Activated CD8-positive, alpha-beta memory T cell treated with anti-CD3 and anti-CD28 coated beads for 1 hour (primary cell): ENCODE data around the gene CFAP221.

Experiments used
- DNase-seq, 2 donors: peaks; one replicate each; pipeline ENCODE4 v3.0.0-alpha.2; 2020; ENCODE audit warnings: low read depth in 1 of 2; ENCODE audit errors: extremely low read depth in 1 of 2

Gene CFAP221

GRCh38 chr2:119536211-119536610 is 8.0 kb upstream of the CFAP221 start:
- no peak for DNase-seq

GRCh38 chr2:119536707-119537106 is 7.5 kb upstream of the CFAP221 start:
- no peak for DNase-seq

GRCh38 chr2:119537792-119538191 is 6.5 kb upstream of the CFAP221 start:
- no peak for DNase-seq

GRCh38 chr2:119541476-119541875 is 2.8 kb upstream of the CFAP221 start:
- no peak for DNase-seq

GRCh38 chr2:119544939-119545475 is 758 bp downstream of the CFAP221 start:
- no peak for DNase-seq

- no peak for DNase-seq
These were observed 1.7 kb downstream of the CFAP221 start for GRCh38 chr2:119545754-119546446.

- no peak for DNase-seq
These were observed 2.2 kb downstream of the CFAP221 start for GRCh38 chr2:119546447-119546767.

GRCh38 chr2:119548516-119549120 is 4.4 kb downstream of the CFAP221 start:
- DNase-seq = no peak

- DNase-seq = no peak
These were observed 5.0 kb downstream of the CFAP221 start for GRCh38 chr2:119549241-119549640.

GRCh38 chr2:119550346-119550745 is 6.1 kb downstream of the CFAP221 start:
- no peak for DNase-seq

- no peak for DNase-seq
These were observed 6.6 kb downstream of the CFAP221 start for GRCh38 chr2:119550856-119551255.

GRCh38 chr2:119552902-119553301 is 8.7 kb downstream of the CFAP221 start:
- no peak for DNase-seq

- DNase-seq = no peak
These were observed 9.6 kb downstream of the CFAP221 start for GRCh38 chr2:119553687-119554344.

- DNase-seq = no peak
These were observed 21.2 kb downstream of the CFAP221 start for GRCh38 chr2:119565481-119565880.

- DNase-seq = no peak
These were observed 23.0 kb downstream of the CFAP221 start for GRCh38 chr2:119567292-119567691.

- no peak for DNase-seq
These were observed 30.0 kb downstream of the CFAP221 start for GRCh38 chr2:119574108-119574815.

GRCh38 chr2:119574864-119575263 is 30.6 kb downstream of the CFAP221 start:
- DNase-seq = no peak

GRCh38 chr2:119575439-119575838 is 31.2 kb downstream of the CFAP221 start:
- DNase-seq = no peak

- no peak for DNase-seq
These were observed 35.4 kb downstream of the CFAP221 start for GRCh38 chr2:119579424-119580295.

GRCh38 chr2:119580550-119581072 is 36.4 kb downstream of the CFAP221 start:
- no peak for DNase-seq
